WTC11 (cell line): ENCODE data around the gene ZFAND3. TPM values are rescaled to one million over a fixed set of nuclear protein-coding genes. Genes with fewer than 3 reads are reported as not detected.

ENCODE experiments used
- ATAC-seq: fragments of 200-7000 bp; cut with Tn5 transposase; 2 replicates; pipeline ENCODE4 v1.10.0; 2021; ENCODE audit warnings: mild to moderate bottlenecking, moderate library complexity
- CTCF ChIA-PET: fragments of 300-600 bp; sonication (Branson Sonifier 250); formaldehyde crosslinking; loops from one replicate; lab custom pipeline; 2021; ENCODE audit warnings: antibody characterized with exemption; lab: Charles Lee
- POLR2A ChIA-PET: fragments of 350-600 bp; sonication (Branson Sonifier 250); formaldehyde crosslinking; loops from one replicate; lab custom pipeline; 2021; ENCODE audit warnings: antibody characterized with exemption; lab: Charles Lee
- DNase-seq: peaks from one replicate; pipeline ENCODE4 v3.0.0; 2021; ENCODE audit warnings: low spot score
- H3K27ac Mint-ChIP-seq: 2 replicates; pipeline ENCODE4 v1.8.0; 2021; ENCODE audit warnings: mixed read lengths
- H3K27me3 Mint-ChIP-seq: 2 replicates; pipeline ENCODE4 v1.8.0; 2021; ENCODE audit warnings: low read depth, mild to moderate bottlenecking, moderate library complexity, mixed read lengths
- H3K36me3 Mint-ChIP-seq: 2 replicates; pipeline ENCODE4 v1.8.0; 2021; ENCODE audit warnings: mixed read lengths
- H3K4me1 Mint-ChIP-seq: 2 replicates; pipeline ENCODE4 v1.8.0; 2022; ENCODE audit warnings: mixed read lengths
- H3K4me3 Mint-ChIP-seq: 2 replicates; pipeline ENCODE4 v1.8.0; 2021; ENCODE audit warnings: mild to moderate bottlenecking, moderate library complexity, mixed read lengths
- H3K9me3 Mint-ChIP-seq: 2 replicates; pipeline ENCODE4 v1.8.0; 2021; ENCODE audit warnings: mixed read lengths
- AR ChIP-seq: fragments of 250-450 bp; sonication (Bioruptor Pico); IDR thresholded peaks from 2 replicates; pipeline ENCODE4 v1.9.0; 2021; ENCODE audit warnings: mild to moderate bottlenecking
- CDX4 ChIP-seq: fragments of 250-450 bp; sonication (Bioruptor Pico); IDR thresholded peaks from 2 replicates; pipeline ENCODE4 v1.9.0; 2021; ENCODE audit warnings: moderate library complexity, mild to moderate bottlenecking, inconsistent platforms, borderline replicate concordance
- CTCF ChIP-seq: fragments of 200-600 bp; IDR thresholded peaks from 2 replicates; pipeline ENCODE4 v1.8.0; 2022; ENCODE audit warnings: antibody characterized with exemption
- ESRRA ChIP-seq: sonication (generic); formaldehyde crosslinking; IDR thresholded peaks from 2 replicates; pipeline ENCODE4 v1.8.1; 2022; ENCODE audit warnings: mild to moderate bottlenecking, missing genetic modification reagents, borderline replicate concordance
- FOXK1 ChIP-seq: sonication (generic); formaldehyde crosslinking; IDR thresholded peaks from 2 replicates; pipeline ENCODE4 v1.8.0; 2022; ENCODE audit warnings: mild to moderate bottlenecking, moderate library complexity, missing genetic modification reagents
- FOXP1 ChIP-seq: sonication (generic); formaldehyde crosslinking; IDR thresholded peaks from 2 replicates; pipeline ENCODE4 v1.8.0; 2022; ENCODE audit warnings: missing genetic modification reagents, mild to moderate bottlenecking, moderate library complexity, borderline replicate concordance
- GRHL2 ChIP-seq: fragments of 250-450 bp; sonication (Bioruptor Pico); IDR thresholded peaks from 2 replicates; pipeline ENCODE4 v1.8.0; 2022; ENCODE audit warnings: mild to moderate bottlenecking, moderate library complexity; ENCODE audit not compliant: insufficient replicate concordance, severe bottlenecking
- JAZF1 ChIP-seq: fragments of 250-450 bp; sonication (Bioruptor Pico); IDR thresholded peaks from 2 replicates; pipeline ENCODE4 v1.9.0; 2021; ENCODE audit warnings: moderate library complexity, mild to moderate bottlenecking, inconsistent platforms
- PRDM15 ChIP-seq: sonication (generic); formaldehyde crosslinking; IDR thresholded peaks from 2 replicates; pipeline ENCODE4 v1.8.0; 2022; ENCODE audit warnings: missing genetic modification reagents
- PREB ChIP-seq: sonication (generic); formaldehyde crosslinking; IDR thresholded peaks from 2 replicates; pipeline ENCODE4 v1.8.1; 2022; ENCODE audit warnings: mild to moderate bottlenecking, missing genetic modification reagents, moderate library complexity, borderline replicate concordance
- SMAD3 ChIP-seq: sonication (generic); formaldehyde crosslinking; IDR thresholded peaks from 2 replicates; pipeline ENCODE4 v1.8.0; 2022; ENCODE audit warnings: missing genetic modification reagents, mild to moderate bottlenecking, borderline replicate concordance
- SOX15 ChIP-seq: fragments of 250-450 bp; sonication (Bioruptor Pico); IDR thresholded peaks from 2 replicates; pipeline ENCODE4 v1.9.0; 2021; ENCODE audit warnings: mild to moderate bottlenecking
- USF2 ChIP-seq: sonication (generic); formaldehyde crosslinking; IDR thresholded peaks from 2 replicates; pipeline ENCODE4 v1.8.1; 2023; ENCODE audit warnings: mild to moderate bottlenecking, missing genetic modification reagents, moderate library complexity
- ZNF121 ChIP-seq: sonication (generic); formaldehyde crosslinking; IDR thresholded peaks from 2 replicates; pipeline ENCODE4 v1.8.0; 2023; ENCODE audit warnings: missing genetic modification reagents
- ZNF263 ChIP-seq: sonication (generic); formaldehyde crosslinking; IDR thresholded peaks from 2 replicates; pipeline ENCODE4 v1.8.1; 2022; ENCODE audit warnings: low read depth, mild to moderate bottlenecking, moderate library complexity, missing genetic modification reagents
- ZNF281 ChIP-seq: sonication (generic); formaldehyde crosslinking; IDR thresholded peaks from 2 replicates; pipeline ENCODE4 v1.8.0; 2023; ENCODE audit warnings: mild to moderate bottlenecking, missing genetic modification reagents
- ZNF425 ChIP-seq: fragments of 250-450 bp; sonication (Bioruptor Pico); conservative IDR thresholded peaks from 2 replicates; pipeline ENCODE4 v1.9.0; 2021; ENCODE audit warnings: mild to moderate bottlenecking
- total RNA-seq: library from RNA; stranded (reverse); gene quantifications from 3 replicates; pipeline ENCODE4 v1.2.3, GENCODE V29; 2021

ZFAND3 gene
- total RNA-seq, 1 experiment from 2014 or later, result 50.3 TPM

GRCh38 chr6:37840143-37840939 lies 20.8 kb downstream of the ZFAND3 start (continued):
- TF ChIP-seq ZNF263 (CRISPR knock-in tag) (no peak), GRHL2 (CRISPR knock-in tag) (no peak), AR (CRISPR knock-in tag) (no peak), SMAD3 (CRISPR knock-in tag) (no peak), CDX4 (CRISPR knock-in tag) (no peak), USF2 (CRISPR knock-in tag) (no peak), SOX15 (CRISPR knock-in tag) (no peak)

GRCh38 chr6:37840940-37841300 lies 21.4 kb downstream of the ZFAND3 start:
- no peaks in the 10 kb centered on the region for H3K36me3 Mint-ChIP-seq
- ChIA-PET POLR2A (no interaction called here), CTCF (interaction anchor here (1.1 kb wide), 1 partner anchor 50 kb away, joined by 4 read pairs; no protein-coding TSS in a partner anchor)
- no peak for DNase-seq
- H3K27ac Mint-ChIP-seq, result no peak overlapping the region
- H3K27me3 Mint-ChIP-seq, result no peaks in the 10 kb centered on the region
- no peak overlapping the region for H3K4me3 Mint-ChIP-seq
- no peaks in the 10 kb centered on the region for H3K4me1 Mint-ChIP-seq
- no peak for ATAC-seq
- no peaks in the 10 kb centered on the region for H3K9me3 Mint-ChIP-seq
- TF ChIP-seq ZNF121 (CRISPR knock-in tag) (no peak), ZNF425 (no peak), JAZF1 (CRISPR knock-in tag) (no peak), CTCF (no peak), FOXK1 (CRISPR knock-in tag) (no peak), FOXP1 (CRISPR knock-in tag) (no peak), ESRRA (CRISPR knock-in tag) (no peak), PREB (CRISPR knock-in tag) (no peak), ZNF281 (CRISPR knock-in tag) (no peak), PRDM15 (CRISPR knock-in tag) (no peak)
